Measurements from ENCODE around the gene SLC31A2. TPM values are rescaled to one million over a fixed set of nuclear protein-coding genes. Genes with fewer than 3 reads are reported as not detected.

SLC31A2 gene
- total RNA-seq, 2 donors from 2014 or later = 16.3 to 23.7 TPM

DNA sequence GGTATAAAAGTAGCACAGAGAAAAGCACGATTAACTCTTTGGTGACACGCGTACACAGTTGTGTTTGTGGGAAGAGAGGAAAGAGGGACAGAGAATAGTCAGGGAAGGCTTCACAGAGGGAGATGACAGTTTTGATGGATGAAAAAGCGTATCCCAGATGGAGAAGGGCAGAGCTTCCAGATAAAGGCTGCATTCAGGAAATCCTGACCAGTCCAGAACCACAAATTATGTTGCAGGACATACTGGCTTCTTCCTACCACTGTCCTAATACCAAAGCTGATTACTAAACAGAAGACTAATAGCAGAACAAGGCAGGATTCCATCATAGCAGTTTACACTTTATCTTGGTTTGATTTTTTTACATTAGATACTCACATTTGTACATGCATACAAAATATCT lies 34.5 kb downstream of the SLC31A2 start:
- intact Hi-C loops (cut with DNase I) = no loop called here
- WGBS, 2 donors = 86 to 88% methylated on average over 4 of the region's 4 CpGs
- Histone ChIP-seq H3K36me3 (replicated peaks in 1 of 2; ENCODE audit: insufficient read depth in 1 of 2, low read depth in 2 of 2) (peaks cover 9 to 40% of the 10 kb centered on the region in 2 donors), H3K4me3 (no peak overlapping the region), H3K4me1 (no peaks in the 10 kb centered on the region), H3K27ac (no peak overlapping the region), H3K9me3 (no peaks in the 10 kb centered on the region), H3K27me3 (no peaks in the 10 kb centered on the region)
- no peak for TF ChIP-seq POLR2A (IDR thresholded peaks at IDR 0.05)
- no peak for TF ChIP-seq CTCF (IDR thresholded peaks at IDR 0.05)
- no peak for ATAC-seq
- DNase-seq = no peak

DNA sequence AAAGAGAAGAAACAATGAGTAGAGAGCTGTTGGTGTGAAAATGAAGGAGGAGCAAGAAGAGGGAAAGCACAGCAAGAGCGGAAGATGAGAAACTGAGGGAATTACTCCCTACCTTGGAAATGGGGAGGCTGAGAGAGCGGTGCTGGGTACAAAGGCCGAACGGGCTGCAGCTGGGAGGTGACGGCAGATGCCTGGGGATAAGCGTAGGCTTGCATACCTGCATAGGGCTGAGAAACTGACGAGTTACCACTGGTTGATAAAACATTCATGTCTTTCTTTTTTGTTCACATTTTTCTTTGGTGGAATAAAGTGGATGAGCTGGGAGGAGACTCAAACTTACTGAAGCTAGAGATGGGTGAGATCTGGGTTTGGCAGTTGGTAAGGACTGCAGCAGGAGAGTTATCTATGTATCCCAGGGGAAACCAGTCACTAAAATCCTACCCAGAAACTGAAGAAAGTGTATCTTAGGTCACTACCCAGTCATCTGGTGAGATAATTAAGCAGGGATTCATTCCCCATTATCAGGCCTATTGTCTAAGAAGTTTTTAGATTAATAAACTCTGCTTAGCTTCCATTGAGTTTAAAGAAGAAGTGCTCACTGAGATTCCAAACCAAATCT lies 35.4 kb downstream of the SLC31A2 start:
- Histone ChIP-seq H3K4me3 (no peak overlapping the region), H3K27me3 (no peaks in the 10 kb centered on the region), H3K9me3 (no peaks in the 10 kb centered on the region), H3K36me3 (replicated peaks in 1 of 2; ENCODE audit: insufficient read depth in 1 of 2, low read depth in 2 of 2) (peaks cover 9 to 40% of the 10 kb centered on the region in 2 donors), H3K4me1 (no peaks in the 10 kb centered on the region), H3K27ac (no peak overlapping the region)
- no peak for TF ChIP-seq POLR2A (IDR thresholded peaks at IDR 0.05)
- no peak for TF ChIP-seq CTCF (IDR thresholded peaks at IDR 0.05)
- no peak for ATAC-seq
- intact Hi-C loops (cut with DNase I) = no loop called here
- DNase-seq = no peak
- 95 to 96% methylated on average over 7 of the region's 7 CpGs for WGBS, 2 donors

- DNase-seq (peak in 3 of 4 donors; percentile 24 to 72 (median 31)), ATAC-seq (peak; percentile 60)
- H3K36me3 ChIP-seq (replicated peaks in 1 of 2; ENCODE audit: insufficient read depth in 1 of 2, low read depth in 2 of 2) = peaks cover 8 to 40% of the 10 kb centered on the region in 2 donors
- no peaks in the 10 kb centered on the region for H3K9me3 ChIP-seq
- peak overlapping the region in 1 of 4 donors; percentile 30 for H3K27ac ChIP-seq
- no peak for TF ChIP-seq CTCF (IDR thresholded peaks at IDR 0.05)
- peak in 1 of 3 donors; percentile 19 for TF ChIP-seq POLR2A (IDR thresholded peaks at IDR 0.05)
- no peaks in the 10 kb centered on the region for H3K27me3 ChIP-seq
- H3K4me3 ChIP-seq = no peak overlapping the region
- intact Hi-C loops (cut with DNase I) = no loop called here
- H3K4me1 ChIP-seq = no peaks in the 10 kb centered on the region
- WGBS, 2 donors = 82 to 89% methylated on average over 4 to 9 of the region's 9 CpGs
Measured at GRCh38 chr9:113187929-113188595, 37.3 kb downstream of the SLC31A2 start.

GRCh38 chr9:113192455-113192854 lies 41.6 kb downstream of the SLC31A2 start:
- intact Hi-C loops (cut with DNase I) = no loop called here
- no peak for ATAC-seq

More at GRCh38 chr9:113192455-113192854, 41.6 kb downstream of the SLC31A2 start:
- no peak overlapping the region for H3K27ac ChIP-seq
- no peak overlapping the region for H3K4me3 ChIP-seq
- WGBS, 2 donors = 86 to 95% methylated on average over 2 of the region's 2 CpGs
- DNase-seq = no peak
- H3K27me3 ChIP-seq = no peaks in the 10 kb centered on the region
- TF ChIP-seq CTCF (IDR thresholded peaks at IDR 0.05) (no peak), POLR2A (IDR thresholded peaks at IDR 0.05) (no peak)
- H3K36me3 ChIP-seq (replicated peaks in 1 of 2; ENCODE audit: insufficient read depth in 1 of 2, low read depth in 2 of 2) = peaks cover 0 to 18% of the 10 kb centered on the region in 2 donors
- no peaks in the 10 kb centered on the region for H3K4me1 ChIP-seq
- no peaks in the 10 kb centered on the region for H3K9me3 ChIP-seq

Measured in body of pancreas (tissue), 4 donors.